IMR-90 (cell line): Measurements from ENCODE around the gene TANGO6. TPM values are rescaled to one million over a fixed set of nuclear protein-coding genes. Genes with fewer than 3 reads are reported as not detected.

Experiments
- ATAC-seq: fragments of 200-7000 bp; cut with Tn5 transposase; 2 replicates; pipeline ENCODE4 v1.9.1; 2020; ENCODE audit warnings: low read depth, mild to moderate bottlenecking, moderate library complexity
- BruUV-seq: library from RNA; stranded (reverse); fragments of 400-500 nt; replicated peaks from 2 replicates; lab custom pipeline; 2021; lab: Mats Ljungman, UMichigan
- CTCF ChIA-PET: fragments of 300-600 bp; formaldehyde crosslinking; extraction: SDS; loops from one replicate; lab custom pipeline; 2021; ENCODE audit warnings: antibody characterized with exemption; lab: Yijun Ruan, JAX
- POLR2A ChIA-PET: fragments of 300-600 bp; sonication (Branson Sonifier 250); formaldehyde crosslinking; loops from one replicate; lab custom pipeline; 2022; ENCODE audit warnings: antibody characterized with exemption; ENCODE audit not compliant: unreplicated experiment; lab: Charles Lee
- DNase-seq: peaks from one replicate; pipeline ENCODE4 v3.0.0; 2013
- H2AFZ ChIP-seq: replicated peaks from 2 replicates; pipeline ENCODE3; 2013; ENCODE audit warnings: low read length, mild to moderate bottlenecking; ENCODE audit not compliant: poor library complexity
- H2AK5ac ChIP-seq: 2 replicates; pipeline ENCODE4 v1.6.1; 2013; ENCODE audit warnings: low read depth, low read length, inconsistent platforms
- H2AK9ac ChIP-seq: replicated peaks from 2 replicates; pipeline ENCODE3; 2013; ENCODE audit warnings: mild to moderate bottlenecking, low read depth, low read length, moderate library complexity; ENCODE audit not compliant: poor library complexity
- H2BK120ac ChIP-seq: 2 replicates; pipeline ENCODE4 v1.6.1; 2013; ENCODE audit warnings: low read depth, low read length, inconsistent platforms
- H2BK15ac ChIP-seq: 3 replicates; pipeline ENCODE4 v1.6.1; 2013; ENCODE audit warnings: low read depth, low read length, inconsistent platforms
- H2BK20ac ChIP-seq: 2 replicates; pipeline ENCODE4 v1.6.1; 2013; ENCODE audit warnings: low read depth, mild to moderate bottlenecking, inconsistent platforms, low read length, moderate library complexity
- H2BK5ac ChIP-seq: 2 replicates; pipeline ENCODE4 v1.6.1; 2013; ENCODE audit warnings: mild to moderate bottlenecking, low read depth, low read length, inconsistent platforms; ENCODE audit not compliant: poor library complexity, severe bottlenecking
- H3K14ac ChIP-seq: replicated peaks from 2 replicates; pipeline ENCODE4 v1.6.1; 2013; ENCODE audit warnings: low read depth, low read length, inconsistent platforms
- H3K18ac ChIP-seq: 2 replicates; pipeline ENCODE4 v1.6.1; 2013; ENCODE audit warnings: low read depth, low read length, control low read depth
- H3K23ac ChIP-seq: 2 replicates; pipeline ENCODE4 v1.6.1; 2013; ENCODE audit warnings: low read depth, low read length, inconsistent platforms
- H3K27ac ChIP-seq: 2 replicates; pipeline ENCODE4 v1.5.1; 2013; ENCODE audit warnings: mild to moderate bottlenecking, control low read depth, low read length; ENCODE audit not compliant: insufficient read depth
- H3K27me3 ChIP-seq: 2 replicates; pipeline ENCODE4 v1.6.1; 2013; ENCODE audit warnings: low read length; ENCODE audit not compliant: control insufficient read depth, insufficient read depth
- H3K36me3 ChIP-seq: 2 replicates; pipeline ENCODE4 v1.6.1; 2013; ENCODE audit warnings: low read length, mixed read lengths; ENCODE audit not compliant: control insufficient read depth, insufficient read depth
- H3K4ac ChIP-seq: 2 replicates; pipeline ENCODE4 v1.6.1; 2013; ENCODE audit warnings: low read depth, low read length, inconsistent platforms
- H3K4me1 ChIP-seq: 2 replicates; pipeline ENCODE4 v1.6.1; 2013; ENCODE audit warnings: low read length, mixed read lengths; ENCODE audit not compliant: control insufficient read depth, insufficient read depth
- H3K4me2 ChIP-seq: 2 replicates; pipeline ENCODE4 v1.6.1; 2013; ENCODE audit warnings: low read depth, mild to moderate bottlenecking, control low read depth, low read length, moderate library complexity
- H3K4me3 ChIP-seq: 2 replicates; pipeline ENCODE4 v1.5.1; 2013; ENCODE audit warnings: low read depth, mild to moderate bottlenecking, control low read depth, low read length, moderate library complexity; ENCODE audit not compliant: insufficient read depth
- H3K56ac ChIP-seq: 2 replicates; pipeline ENCODE4 v1.6.1; 2013; ENCODE audit warnings: low read length, inconsistent platforms; ENCODE audit not compliant: insufficient read depth; ENCODE audit errors: extremely low read depth
- H3K79me1 ChIP-seq, 2 experiments: 2 replicates each; pipeline ENCODE4 v1.6.1; 2013; ENCODE audit warnings: low read length in 2 of 2, inconsistent platforms in 1 of 2, low read depth in 1 of 2
- H3K9ac ChIP-seq: 2 replicates; pipeline ENCODE4 v1.6.1; 2013; ENCODE audit warnings: low read depth, low read length, control low read depth
- H3K9me1 ChIP-seq: 2 replicates; pipeline ENCODE4 v1.6.1; 2013; ENCODE audit warnings: low read length, inconsistent platforms; ENCODE audit not compliant: insufficient read depth
- H3K9me3 ChIP-seq: 2 replicates; pipeline ENCODE4 v1.6.1; 2013; ENCODE audit warnings: low read length; ENCODE audit not compliant: control insufficient read depth, insufficient read depth
- H4K20me1 ChIP-seq: 2 replicates; pipeline ENCODE4 v1.6.1; 2013; ENCODE audit warnings: low read length, inconsistent platforms; ENCODE audit not compliant: insufficient read depth
- H4K5ac ChIP-seq: 2 replicates; pipeline ENCODE4 v1.6.1; 2013; ENCODE audit warnings: mild to moderate bottlenecking, low read depth, low read length, control low read depth
- H4K8ac ChIP-seq, 2 experiments: 2 replicates each; pipeline ENCODE4 v1.6.1; 2013; ENCODE audit warnings: low read depth in 2 of 2, low read length in 2 of 2, control low read depth in 1 of 2, inconsistent platforms in 1 of 2
- H4K91ac ChIP-seq: 2 replicates; pipeline ENCODE4 v1.6.1; 2013; ENCODE audit warnings: low read depth, low read length, inconsistent platforms; ENCODE audit not compliant: insufficient read depth
- CEBPB ChIP-seq: IDR thresholded peaks from 2 replicates; pipeline ENCODE4 v1.6.1; 2012; ENCODE audit warnings: low read depth, low read length, improper control_type of control experiment
- FOS ChIP-seq: fragments of 150-350 bp; IDR thresholded peaks from 2 replicates; pipeline ENCODE4 v1.6.1; 2016; ENCODE audit warnings: low read depth, low read length
- MXI1 ChIP-seq: IDR thresholded peaks from 2 replicates; pipeline ENCODE4 v1.6.1; 2012; ENCODE audit warnings: low read depth, mild to moderate bottlenecking, low read length, moderate library complexity, borderline replicate concordance
- POLR2A ChIP-seq: IDR thresholded peaks from 2 replicates; pipeline ENCODE4 v1.6.1; 2012; ENCODE audit warnings: mild to moderate bottlenecking, low read depth, low read length
- RFX5 ChIP-seq: IDR thresholded peaks from 2 replicates; pipeline ENCODE4 v1.8.0; 2012; ENCODE audit warnings: low read depth, mild to moderate bottlenecking, low read length, moderate library complexity
- SMC3 ChIP-seq: fragments of 150-350 bp; IDR thresholded peaks from 2 replicates; pipeline ENCODE4 v1.6.1; 2016; ENCODE audit warnings: low read depth, mild to moderate bottlenecking, antibody characterized with exemption, low read length, moderate library complexity
- WGBS, 2 experiments: methylation state at CpG; one replicate each; pipeline versions ENCODE4 v1.1.5 to v1.1.7; 2013; ENCODE audit warnings: missing lambda C conversion rate in 2 of 2; ENCODE audit not compliant: insufficient read length in 1 of 2; ENCODE audit errors: extremely low coverage in 2 of 2; 5-methylcytosine and 5-hydroxymethylcytosine counted together
- dilution Hi-C: fragments of 300-500 bp; cut with HindIII; formaldehyde crosslinking; loops from one replicate; pipeline ENCODE4 v1.14.3; 2018; ENCODE audit warnings: low sequenced_read_pairs; ENCODE audit not compliant: unreplicated experiment
- in situ Hi-C: fragments of 300-500 bp; cut with MboI; formaldehyde crosslinking; loops from 3 replicates; pipeline ENCODE4 v1.14.3; 2019; ENCODE audit warnings: low sequenced_read_pairs, inconsistent platforms, mixed read lengths
- intact Hi-C: fragments of 100-400 bp; cut with micrococcal nuclease; formaldehyde crosslinking; loops from 2 replicates; pipeline ENCODE4 v1.10.0; 2022
- polyA plus RNA-seq, 3 experiments: library from polyadenylated mRNA; depleted of rRNA; stranded (reverse); fragments of >200 nt; gene quantifications; 2 replicates each; pipeline ENCODE4 v1.2.3, GENCODE V29; 2012; ENCODE audit warnings: low replicate concordance in 1 of 3
- total RNA-seq: library from RNA; depleted of rRNA; stranded (reverse); fragments of >200 nt; gene quantifications from 2 replicates; pipeline ENCODE4 v1.2.3, GENCODE V29; 2012
- TF ChIP-seq, protein P1 (sequence below): conservative IDR thresholded peaks from 2 replicates; pipeline ENCODE4 v1.5.1; 2012; ENCODE audit warnings: mild to moderate bottlenecking, low read depth, low read length, improper control_type of control experiment
- TF ChIP-seq, protein P2 (sequence below): fragments of 150-350 bp; IDR thresholded peaks from 2 replicates; pipeline ENCODE4 v1.6.1; 2016; ENCODE audit warnings: low read depth, mild to moderate bottlenecking, low read length, moderate library complexity, borderline replicate concordance

The TANGO6 gene
- total and polyA plus RNA-seq, 2 of the 4 experiments (the other 2 are of a cell fraction) = 6.7 to 22.4 TPM

DNA sequence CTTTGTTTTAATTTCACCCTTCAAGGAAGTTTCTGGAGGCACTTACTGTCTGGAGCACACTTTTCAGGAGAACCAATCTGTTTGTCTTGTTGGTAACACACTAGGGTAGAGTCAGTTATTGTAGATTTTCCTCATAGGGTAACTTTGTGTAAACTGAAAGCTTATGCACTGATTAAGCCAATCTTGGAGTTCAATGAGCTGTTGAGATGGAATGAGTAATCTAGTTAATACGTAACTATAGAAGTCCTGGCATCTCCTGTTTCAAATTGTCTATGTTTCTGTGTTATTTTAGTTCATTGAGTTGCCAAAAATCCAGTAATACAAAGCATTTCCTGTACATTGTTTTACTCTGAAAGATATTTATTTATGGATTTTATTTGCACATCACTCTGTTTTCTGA, 150.6 kb downstream of the TANGO6 start:
- Histone ChIP-seq H3K27me3 (no peaks in the 10 kb centered on the region), H3K9me3 (no peaks in the 10 kb centered on the region), H3K23ac (no peak overlapping the region), H2BK5ac (peak overlapping the region; percentile 90), H4K8ac (peak overlapping the region in 1 of 2 experiments; percentile 29; a peak in 1 of 4 replicates), H3K36me3 (no peaks in the 10 kb centered on the region), H3K79me1 (no peaks in the 10 kb centered on the region; a peak in 1 of 4 replicates), H3K4ac (peak overlapping the region; percentile 27; the same call in 1 of the 2 replicates), H3K9me1 (no peaks in the 10 kb centered on the region; the same call in 1 of the 2 replicates), H2BK120ac (peak overlapping the region; percentile 54; the same call in 1 of the 2 replicates), H3K27ac (peak overlapping the region; percentile 73; the same call in 1 of the 2 replicates), H2AK9ac (no peak overlapping the region), H3K56ac (peak overlapping the region; percentile 7; the same call in 1 of the 2 replicates), H3K18ac (peak overlapping the region; percentile 93; the same call in 1 of the 2 replicates), H2AK5ac (no peak overlapping the region), H3K4me3 (no peak overlapping the region), H4K5ac (peak overlapping the region; percentile 64; the same call in 1 of the 2 replicates), H3K9ac (peak overlapping the region; percentile 12; the same call in 1 of the 2 replicates), H3K4me1 (peaks cover 16% of the 10 kb centered on the region), H4K20me1 (no peaks in the 10 kb centered on the region), H2AFZ (no peak overlapping the region), H2BK15ac (no peak overlapping the region), H2BK20ac (peak overlapping the region; percentile 35; the same call in 1 of the 2 replicates), H3K4me2 (peak overlapping the region; percentile 74; the same call in 1 of the 2 replicates), H4K91ac (no peak overlapping the region), H3K14ac (no peak overlapping the region)
- in situ Hi-C loops = no loop called here
- dilution Hi-C loops = no loop called here
- intact Hi-C loops = loop anchor here (5.0 kb wide), 1 partner anchor 138 kb away; the partner anchor contains the start of genes CHTF8 and UTP4
- no CpG with 5 or more reads among the region's 1 CpG for WGBS, 2 experiments
- ChIA-PET CTCF (interaction anchor here (1.3 to 1.5 kb wide), 4 partner anchors 8 to 84 kb away, joined by 3 to 4 read pairs (median 3); no protein-coding TSS in a partner anchor), POLR2A (no interaction called here)
- TF ChIP-seq, protein P1, sequence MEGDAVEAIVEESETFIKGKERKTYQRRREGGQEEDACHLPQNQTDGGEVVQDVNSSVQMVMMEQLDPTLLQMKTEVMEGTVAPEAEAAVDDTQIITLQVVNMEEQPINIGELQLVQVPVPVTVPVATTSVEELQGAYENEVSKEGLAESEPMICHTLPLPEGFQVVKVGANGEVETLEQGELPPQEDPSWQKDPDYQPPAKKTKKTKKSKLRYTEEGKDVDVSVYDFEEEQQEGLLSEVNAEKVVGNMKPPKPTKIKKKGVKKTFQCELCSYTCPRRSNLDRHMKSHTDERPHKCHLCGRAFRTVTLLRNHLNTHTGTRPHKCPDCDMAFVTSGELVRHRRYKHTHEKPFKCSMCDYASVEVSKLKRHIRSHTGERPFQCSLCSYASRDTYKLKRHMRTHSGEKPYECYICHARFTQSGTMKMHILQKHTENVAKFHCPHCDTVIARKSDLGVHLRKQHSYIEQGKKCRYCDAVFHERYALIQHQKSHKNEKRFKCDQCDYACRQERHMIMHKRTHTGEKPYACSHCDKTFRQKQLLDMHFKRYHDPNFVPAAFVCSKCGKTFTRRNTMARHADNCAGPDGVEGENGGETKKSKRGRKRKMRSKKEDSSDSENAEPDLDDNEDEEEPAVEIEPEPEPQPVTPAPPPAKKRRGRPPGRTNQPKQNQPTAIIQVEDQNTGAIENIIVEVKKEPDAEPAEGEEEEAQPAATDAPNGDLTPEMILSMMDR = no peak
- TF ChIP-seq, protein P2, sequence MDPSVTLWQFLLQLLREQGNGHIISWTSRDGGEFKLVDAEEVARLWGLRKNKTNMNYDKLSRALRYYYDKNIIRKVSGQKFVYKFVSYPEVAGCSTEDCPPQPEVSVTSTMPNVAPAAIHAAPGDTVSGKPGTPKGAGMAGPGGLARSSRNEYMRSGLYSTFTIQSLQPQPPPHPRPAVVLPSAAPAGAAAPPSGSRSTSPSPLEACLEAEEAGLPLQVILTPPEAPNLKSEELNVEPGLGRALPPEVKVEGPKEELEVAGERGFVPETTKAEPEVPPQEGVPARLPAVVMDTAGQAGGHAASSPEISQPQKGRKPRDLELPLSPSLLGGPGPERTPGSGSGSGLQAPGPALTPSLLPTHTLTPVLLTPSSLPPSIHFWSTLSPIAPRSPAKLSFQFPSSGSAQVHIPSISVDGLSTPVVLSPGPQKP = no peak
- TF ChIP-seq CEBPB = no peak
- TF ChIP-seq POLR2A = no peak
- TF ChIP-seq RFX5 = no peak
- no peak for TF ChIP-seq SMC3
- TF ChIP-seq FOS = peak; percentile 17; the same call in 1 of the 2 replicates
- TF ChIP-seq MXI1 = no peak
- ATAC-seq (peak; percentile 91), DNase-seq (peak; percentile 97)
- BruUV-seq = no TSS peak
